Right lobe of liver (tissue), 4 donors: Measurements from ENCODE around the gene UNC79.

Experiments
- POLR2A ChIP-seq: fragments of 450-650 bp; IDR thresholded peaks from one replicate; pipeline ENCODE4 v1.6.1; 2017; ENCODE audit warnings: antibody characterized with exemption, mild to moderate bottlenecking
- TF ChIP-seq, protein P1 (sequence below), 4 donors: fragments of 200-600 bp in 3 of 4; fragments of 450-650 bp in 1 of 4; IDR thresholded peaks; one replicate each; pipeline versions ENCODE4 v1.5.1 to v1.8.0; 2016 to 2022; ENCODE audit warnings: antibody characterized with exemption in 4 of 4, mild to moderate bottlenecking in 2 of 4
- donor health status: DM: no; HTN: no; CAD: no.
- donor health status: DM: no; HTN: no; CAD: no.
- donor health status: DM: no; HTN: yes; CAD: no.

DNA sequence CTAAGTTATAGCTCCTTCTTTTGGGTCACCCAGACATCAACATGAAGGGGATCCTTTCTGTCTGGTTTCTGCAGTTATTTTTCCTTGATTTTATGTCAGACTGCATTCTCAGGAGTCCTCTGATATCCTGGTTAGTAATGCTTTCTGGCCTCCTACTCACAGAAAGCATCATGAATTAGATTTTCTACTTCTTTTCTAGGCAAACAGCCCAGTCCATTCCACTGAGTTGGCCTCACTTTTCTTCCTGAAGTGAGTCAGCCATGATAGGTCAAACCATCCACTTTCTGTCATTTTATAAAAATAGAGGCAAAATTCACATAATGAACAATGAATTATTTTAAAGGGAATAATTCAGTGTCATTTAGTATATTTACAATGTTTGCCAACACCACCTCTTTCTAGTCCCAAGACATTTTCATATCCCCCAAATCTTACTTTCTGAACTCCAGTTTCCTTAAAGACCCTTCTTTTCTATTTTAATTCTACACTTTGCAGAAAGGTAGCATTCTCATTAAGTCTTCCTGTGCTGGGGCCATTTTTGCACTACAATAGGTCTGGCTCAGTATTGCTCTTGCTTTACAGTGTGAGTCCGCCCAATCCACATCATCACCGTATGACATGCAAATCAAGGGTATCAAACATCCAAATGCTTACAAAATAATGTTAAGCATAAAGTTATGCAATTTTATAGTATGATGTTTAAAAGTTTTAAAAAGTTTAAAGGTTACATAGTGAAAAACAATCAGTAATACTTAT lies 95.1 kb downstream of the UNC79 start:
- TF ChIP-seq, protein P1, sequence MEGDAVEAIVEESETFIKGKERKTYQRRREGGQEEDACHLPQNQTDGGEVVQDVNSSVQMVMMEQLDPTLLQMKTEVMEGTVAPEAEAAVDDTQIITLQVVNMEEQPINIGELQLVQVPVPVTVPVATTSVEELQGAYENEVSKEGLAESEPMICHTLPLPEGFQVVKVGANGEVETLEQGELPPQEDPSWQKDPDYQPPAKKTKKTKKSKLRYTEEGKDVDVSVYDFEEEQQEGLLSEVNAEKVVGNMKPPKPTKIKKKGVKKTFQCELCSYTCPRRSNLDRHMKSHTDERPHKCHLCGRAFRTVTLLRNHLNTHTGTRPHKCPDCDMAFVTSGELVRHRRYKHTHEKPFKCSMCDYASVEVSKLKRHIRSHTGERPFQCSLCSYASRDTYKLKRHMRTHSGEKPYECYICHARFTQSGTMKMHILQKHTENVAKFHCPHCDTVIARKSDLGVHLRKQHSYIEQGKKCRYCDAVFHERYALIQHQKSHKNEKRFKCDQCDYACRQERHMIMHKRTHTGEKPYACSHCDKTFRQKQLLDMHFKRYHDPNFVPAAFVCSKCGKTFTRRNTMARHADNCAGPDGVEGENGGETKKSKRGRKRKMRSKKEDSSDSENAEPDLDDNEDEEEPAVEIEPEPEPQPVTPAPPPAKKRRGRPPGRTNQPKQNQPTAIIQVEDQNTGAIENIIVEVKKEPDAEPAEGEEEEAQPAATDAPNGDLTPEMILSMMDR (IDR thresholded peaks at IDR 0.05), result no peak
- TF ChIP-seq POLR2A, result no peak
